CD14-positive monocyte (primary cell): ENCODE results near the gene TMEM238. TPM values are rescaled to one million over a fixed set of nuclear protein-coding genes. Genes with fewer than 3 reads are reported as not detected.
A peak's percentile ranks its signal among the peaks of the same experiment; 100 is the strongest.

ENCODE experiments used
- DNase-seq, 3 donors: peaks; one replicate each; pipeline ENCODE4 v3.0.0-alpha.2; 2011 to 2022
- H2AFZ ChIP-seq: 2 replicates; pipeline ENCODE4 v1.6.0; 2012; ENCODE audit warnings: mild to moderate bottlenecking, low read depth, low read length, inconsistent platforms; ENCODE audit not compliant: insufficient read depth, poor library complexity, severe bottlenecking
- H3K27ac ChIP-seq, 2 donors: 1 replicate in 1 of 2; 2 replicates in 1 of 2; pipeline ENCODE4 v1.5.1; 2012 to 2013; ENCODE audit warnings: low read length in 2 of 2, control low read depth in 1 of 2, inconsistent platforms in 1 of 2, low read depth in 1 of 2, mild to moderate bottlenecking in 1 of 2
- H3K27me3 ChIP-seq, 2 donors: one replicate each; pipeline versions ENCODE4 v1.6.0 to v1.6.1; 2011 to 2013; ENCODE audit warnings: low read length in 2 of 2; ENCODE audit not compliant: control insufficient read depth in 2 of 2, insufficient read depth in 2 of 2
- H3K36me3 ChIP-seq, 2 donors: replicated peaks in 1 of 2; 1 replicate in 1 of 2; 2 replicates in 1 of 2; pipeline versions ENCODE4 v1.5.1 to v1.6.1; 2012 to 2013; ENCODE audit warnings: low read length in 2 of 2, control low read depth in 1 of 2, inconsistent platforms in 1 of 2, mild to moderate bottlenecking in 1 of 2; ENCODE audit not compliant: insufficient read depth in 2 of 2, control insufficient read depth in 1 of 2
- H3K4me1 ChIP-seq, 2 donors: 1 replicate in 1 of 2; 2 replicates in 1 of 2; pipeline versions ENCODE4 v1.5.1 to v1.6.1; 2012 to 2013; ENCODE audit warnings: low read length in 2 of 2, control low read depth in 1 of 2, inconsistent platforms in 1 of 2, mild to moderate bottlenecking in 1 of 2, moderate library complexity in 1 of 2; ENCODE audit not compliant: insufficient read depth in 2 of 2, control insufficient read depth in 1 of 2
- H3K4me2 ChIP-seq: replicated peaks from 2 replicates; pipeline ENCODE3; 2012; ENCODE audit warnings: low read length, moderate library complexity, mild to moderate bottlenecking; ENCODE audit not compliant: poor library complexity, severe bottlenecking; ENCODE audit errors: extremely low read depth
- H3K4me3 ChIP-seq, 3 experiments: fragments of 200-600 bp in 1 of 3; sonication (generic) in 1 of 3; replicated peaks in 1 of 3; 1 replicate in 2 of 3; 2 replicates in 1 of 3; pipeline ENCODE4 v1.5.1; 2011 to 2013; ENCODE audit warnings: low read length in 3 of 3, mild to moderate bottlenecking in 3 of 3, control low read depth in 2 of 3, low read depth in 2 of 3, inconsistent platforms in 1 of 3, moderate library complexity in 1 of 3
- H3K79me2 ChIP-seq: 2 replicates; pipeline ENCODE4 v1.6.0; 2012; ENCODE audit warnings: mild to moderate bottlenecking, control low read depth, inconsistent platforms, low read length, moderate library complexity; ENCODE audit not compliant: insufficient read depth
- H3K9ac ChIP-seq: 2 replicates; pipeline ENCODE4 v1.6.0; 2017; ENCODE audit warnings: low read length, mild to moderate bottlenecking; ENCODE audit not compliant: insufficient read depth, poor library complexity, severe bottlenecking
- H3K9me3 ChIP-seq, 2 donors: replicated peaks in 1 of 2; 1 replicate in 1 of 2; 2 replicates in 1 of 2; pipeline versions ENCODE4 v1.5.1 to v1.6.1; 2012 to 2013; ENCODE audit warnings: low read length in 2 of 2, control low read depth in 1 of 2; ENCODE audit not compliant: control insufficient read depth in 1 of 2, insufficient read depth in 1 of 2
- H4K20me1 ChIP-seq: 2 replicates; pipeline ENCODE4 v1.6.0; 2012; ENCODE audit warnings: mild to moderate bottlenecking, low read length, control low read depth, moderate library complexity; ENCODE audit not compliant: insufficient read depth
- H3K27ac Mint-ChIP-seq, 7 donors: one replicate each; pipeline ENCODE4 v1.8.0; 2020; ENCODE audit warnings: mild to moderate bottlenecking in 7 of 7, mixed read lengths in 7 of 7, moderate library complexity in 6 of 7, inconsistent platforms in 2 of 7
- H3K27me3 Mint-ChIP-seq, 3 donors: one replicate each; pipeline ENCODE4 v1.8.0; 2021 to 2022; ENCODE audit warnings: low read depth in 3 of 3, mild to moderate bottlenecking in 3 of 3, mixed read lengths in 3 of 3, moderate library complexity in 3 of 3, inconsistent platforms in 1 of 3
- H3K36me3 Mint-ChIP-seq, 2 donors: one replicate each; pipeline ENCODE4 v1.8.0; 2020; ENCODE audit warnings: mixed read lengths in 2 of 2, inconsistent platforms in 1 of 2, mild to moderate bottlenecking in 1 of 2
- H3K4me1 Mint-ChIP-seq: one replicate; pipeline ENCODE4 v1.8.0; 2020; ENCODE audit warnings: mild to moderate bottlenecking, mixed read lengths
- H3K4me3 Mint-ChIP-seq, 2 donors: one replicate each; pipeline ENCODE4 v1.8.0; 2020; ENCODE audit warnings: mild to moderate bottlenecking in 2 of 2, mixed read lengths in 2 of 2, moderate library complexity in 1 of 2
- H3K9me3 Mint-ChIP-seq, 7 donors: one replicate each; pipeline ENCODE4 v1.8.0; 2020 to 2022; ENCODE audit warnings: mixed read lengths in 7 of 7, mild to moderate bottlenecking in 6 of 7, moderate library complexity in 6 of 7, inconsistent platforms in 2 of 7
- WGBS: methylation state at CpG from one replicate; pipeline ENCODE4 v1.1.5; 2013; ENCODE audit warnings: missing lambda C conversion rate; ENCODE audit not compliant: insufficient coverage; 5-methylcytosine and 5-hydroxymethylcytosine counted together
- intact Hi-C, 2 donors: fragments of 100-400 bp; cut with micrococcal nuclease; formaldehyde crosslinking; loops; one replicate each; pipeline versions ENCODE4 v1.15.0 to v1.15.1; 2023
- polyA plus RNA-seq, 3 donors: library from polyadenylated mRNA; depleted of rRNA in 1 of 3; unstranded in 2 of 3; stranded (reverse) in 1 of 3; fragments of 300-500 nt in 2 of 3; fragments of >200 nt in 1 of 3; fragmentation: Illumina TruSeq in 2 of 3; gene quantifications; 1 replicate in 2 of 3; 2 replicates in 1 of 3; pipeline ENCODE4 v1.2.3, GENCODE V29; 2012 to 2021
- TF ChIP-seq, protein P1 (sequence below): fragments of 200-600 bp; IDR thresholded peaks from one replicate; pipeline ENCODE4 v1.8.0; 2022; ENCODE audit warnings: antibody characterized with exemption, mild to moderate bottlenecking

The TMEM238 gene
- polyA plus RNA-seq, 3 donors = not detected

- no peak overlapping the region for H3K4me2 ChIP-seq
- no peak overlapping the region for H3K9ac ChIP-seq
- Mint-ChIP-seq H3K27me3 (peaks cover 17 to 36% (median 30%) of the 10 kb centered on the region in 3 donors), H3K4me3 (peak overlapping the region in 1 of 2 donors; percentile 55), H3K4me1 (no peaks in the 10 kb centered on the region), H3K36me3 (no peaks in the 10 kb centered on the region), H3K9me3 (peaks cover 0 to 16% (median 10%) of the 10 kb centered on the region in 7 donors), H3K27ac (no peak overlapping the region)
- no peak overlapping the region for H2AFZ ChIP-seq
- no peak overlapping the region for H3K4me3 ChIP-seq
- peaks cover 5 to 25% of the 10 kb centered on the region in 2 donors for H3K27me3 ChIP-seq
- no peaks in the 10 kb centered on the region for H3K36me3 ChIP-seq
- no peaks in the 10 kb centered on the region for H3K4me1 ChIP-seq
- no peak for DNase-seq
- H3K27ac ChIP-seq = no peak overlapping the region
- H3K9me3 ChIP-seq = peaks cover 0 to 13% of the 10 kb centered on the region in 2 donors
- intact Hi-C loops = no loop called here
- 88% methylated on average over 13 of the region's 14 CpGs for WGBS
- TF ChIP-seq, protein P1, sequence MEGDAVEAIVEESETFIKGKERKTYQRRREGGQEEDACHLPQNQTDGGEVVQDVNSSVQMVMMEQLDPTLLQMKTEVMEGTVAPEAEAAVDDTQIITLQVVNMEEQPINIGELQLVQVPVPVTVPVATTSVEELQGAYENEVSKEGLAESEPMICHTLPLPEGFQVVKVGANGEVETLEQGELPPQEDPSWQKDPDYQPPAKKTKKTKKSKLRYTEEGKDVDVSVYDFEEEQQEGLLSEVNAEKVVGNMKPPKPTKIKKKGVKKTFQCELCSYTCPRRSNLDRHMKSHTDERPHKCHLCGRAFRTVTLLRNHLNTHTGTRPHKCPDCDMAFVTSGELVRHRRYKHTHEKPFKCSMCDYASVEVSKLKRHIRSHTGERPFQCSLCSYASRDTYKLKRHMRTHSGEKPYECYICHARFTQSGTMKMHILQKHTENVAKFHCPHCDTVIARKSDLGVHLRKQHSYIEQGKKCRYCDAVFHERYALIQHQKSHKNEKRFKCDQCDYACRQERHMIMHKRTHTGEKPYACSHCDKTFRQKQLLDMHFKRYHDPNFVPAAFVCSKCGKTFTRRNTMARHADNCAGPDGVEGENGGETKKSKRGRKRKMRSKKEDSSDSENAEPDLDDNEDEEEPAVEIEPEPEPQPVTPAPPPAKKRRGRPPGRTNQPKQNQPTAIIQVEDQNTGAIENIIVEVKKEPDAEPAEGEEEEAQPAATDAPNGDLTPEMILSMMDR = no peak
- H3K79me2 ChIP-seq = no peaks in the 10 kb centered on the region
- no peaks in the 10 kb centered on the region for H4K20me1 ChIP-seq
These were observed 48.3 kb upstream of the TMEM238 start for GRCh38 chr19:55432241-55432959.

GRCh38 chr19:55431183-55431582 is 47.1 kb upstream of the TMEM238 start:
- Mint-ChIP-seq H3K4me3 (peak overlapping the region in 1 of 2 donors; percentile 16), H3K4me1 (no peaks in the 10 kb centered on the region), H3K36me3 (no peaks in the 10 kb centered on the region), H3K27ac (no peak overlapping the region), H3K9me3 (peaks cover 0 to 16% (median 9%) of the 10 kb centered on the region in 7 donors), H3K27me3 (peaks cover 16 to 33% (median 26%) of the 10 kb centered on the region in 3 donors)
- H3K4me3 ChIP-seq = no peak overlapping the region
- 100% methylated on average over 1 of the region's 1 CpG for WGBS
- intact Hi-C loops = no loop called here
- H3K9ac ChIP-seq = no peak overlapping the region
- H4K20me1 ChIP-seq = no peaks in the 10 kb centered on the region
- H3K36me3 ChIP-seq = no peaks in the 10 kb centered on the region
- H3K27ac ChIP-seq = no peak overlapping the region
- H2AFZ ChIP-seq = no peak overlapping the region
- H3K79me2 ChIP-seq = no peaks in the 10 kb centered on the region
- H3K9me3 ChIP-seq = peaks cover 0 to 13% of the 10 kb centered on the region in 2 donors
- peaks cover 5 to 21% of the 10 kb centered on the region in 2 donors for H3K27me3 ChIP-seq
- DNase-seq = no peak
- no peak overlapping the region for H3K4me2 ChIP-seq
- H3K4me1 ChIP-seq = no peaks in the 10 kb centered on the region
- TF ChIP-seq, protein P1 = no peak
